ENCODE data around the gene KAT7.
"Not testable (repeated sequence)": the region's sequence is repeated elsewhere in the genome, so short reads cannot be mapped to it uniquely, and the experiment has no call there.

- TF ChIP-seq POLR2A, CTCF (IDR thresholded peaks at IDR 0.05): not testable (repeated sequence)
Measured at GRCh38 chr17:49758464-49759010, 29.9 kb upstream of the KAT7 start.
